HepG2 (cell line): Measurements from ENCODE around the gene MFSD6. TPM values are rescaled to one million over a fixed set of nuclear protein-coding genes. Genes with fewer than 3 reads are reported as not detected.

Experiments used
- AKAP8 ChIP-seq: sonication (generic); formaldehyde crosslinking; IDR thresholded peaks from 2 replicates; pipeline ENCODE4 v1.5.1; 2020; ENCODE audit warnings: mild to moderate bottlenecking, missing genetic modification reagents
- ARID2 ChIP-seq: sonication (generic); formaldehyde crosslinking; IDR thresholded peaks from 2 replicates; pipeline ENCODE4 v1.8.1; 2022; ENCODE audit warnings: mild to moderate bottlenecking, missing genetic modification reagents, borderline replicate concordance
- BCL3 ChIP-seq: sonication (generic); formaldehyde crosslinking; IDR thresholded peaks from 2 replicates; pipeline ENCODE4 v1.5.1; 2020; ENCODE audit warnings: mild to moderate bottlenecking, missing genetic modification reagents, moderate library complexity
- EP300 ChIP-seq, 3 experiments: sonication (generic) in 1 of 3; formaldehyde crosslinking in 1 of 3; IDR thresholded peaks; 2 replicates each; pipeline versions ENCODE4 v1.5.1 to v1.6.1; 2011 to 2020; ENCODE audit warnings: low read depth in 2 of 3, low read length in 2 of 3, borderline replicate concordance in 1 of 3, improper control_type of control experiment in 1 of 3, mild to moderate bottlenecking in 1 of 3, missing genetic modification reagents in 1 of 3, moderate library complexity in 1 of 3
- FOXP1 ChIP-seq, 2 experiments: fragments of 450-650 bp in 1 of 2; IDR thresholded peaks; 2 replicates each; pipeline ENCODE4 v1.6.1; 2017 to 2018; ENCODE audit warnings: antibody characterized with exemption in 1 of 2
- HES4 ChIP-seq: sonication (generic); formaldehyde crosslinking; IDR thresholded peaks from 2 replicates; pipeline ENCODE4 v1.9.0; 2021; ENCODE audit warnings: mild to moderate bottlenecking, missing genetic modification reagents, borderline replicate concordance
- KDM5B ChIP-seq: sonication (generic); formaldehyde crosslinking; IDR thresholded peaks from 2 replicates; pipeline ENCODE4 v1.4.0; 2020; ENCODE audit warnings: missing genetic modification reagents, mild to moderate bottlenecking, borderline replicate concordance
- NPAS2 ChIP-seq: sonication (generic); formaldehyde crosslinking; IDR thresholded peaks from 2 replicates; pipeline ENCODE4 v1.8.0; 2022; ENCODE audit warnings: mild to moderate bottlenecking, missing genetic modification reagents, borderline replicate concordance
- RAD21 ChIP-seq: fragments of 450-650 bp; formaldehyde crosslinking; IDR thresholded peaks from 2 replicates; pipeline ENCODE4 v1.5.0; 2020; ENCODE audit warnings: mild to moderate bottlenecking
- RFX1 ChIP-seq: fragments of 450-650 bp; IDR thresholded peaks from 2 replicates; pipeline ENCODE4 v1.6.1; 2017
- SRSF4 ChIP-seq: fragments of 200-400 bp; formaldehyde crosslinking; IDR thresholded peaks from one replicate; pipeline ENCODE4 v1.6.1; 2018; ENCODE audit warnings: mild to moderate bottlenecking, low read depth, low read length, moderate library complexity; ENCODE audit not compliant: poor library complexity, severe bottlenecking
- TBX2 ChIP-seq: sonication (generic); formaldehyde crosslinking; IDR thresholded peaks from 2 replicates; pipeline ENCODE4 v1.5.0; 2020; ENCODE audit warnings: missing genetic modification reagents, mild to moderate bottlenecking, borderline replicate concordance
- ZBTB3 ChIP-seq: sonication (generic); formaldehyde crosslinking; IDR thresholded peaks from 2 replicates; pipeline ENCODE4 v1.4.0; 2020; ENCODE audit warnings: low read depth, mild to moderate bottlenecking, moderate library complexity, missing genetic modification reagents, borderline replicate concordance
- ZBTB34 ChIP-seq: sonication (generic); formaldehyde crosslinking; IDR thresholded peaks from 2 replicates; pipeline ENCODE4 v1.8.0; 2022; ENCODE audit warnings: mild to moderate bottlenecking, missing genetic modification reagents
- ZNF30 ChIP-seq: sonication (generic); formaldehyde crosslinking; IDR thresholded peaks from 2 replicates; pipeline ENCODE4 v1.5.0; 2020; ENCODE audit warnings: mild to moderate bottlenecking, missing genetic modification reagents
- ZNF547 ChIP-seq: sonication (generic); formaldehyde crosslinking; IDR thresholded peaks from 2 replicates; pipeline ENCODE4 v1.5.1; 2020; ENCODE audit warnings: mild to moderate bottlenecking, missing genetic modification reagents
- ZNF556 ChIP-seq: sonication (generic); formaldehyde crosslinking; IDR thresholded peaks from 2 replicates; pipeline ENCODE4 v1.4.0; 2020; ENCODE audit warnings: mild to moderate bottlenecking, missing genetic modification reagents, borderline replicate concordance
- polyA plus RNA-seq, 8 experiments: library from polyadenylated mRNA; depleted of rRNA in 3 of 8; stranded (reverse) in 7 of 8; unstranded in 1 of 8; fragments of >200 nt; fragmentation: Illumina TruSeq in 4 of 8; extraction: Trizol in 4 of 8; gene quantifications; 2 replicates each; pipeline versions ENCODE4 v1.2.1 to v1.2.3, GENCODE V29; 2011 to 2016; ENCODE audit warnings: low read depth in 4 of 8, missing spikeins in 1 of 8, mixed read lengths in 1 of 8; ENCODE audit not compliant: insufficient read depth in 1 of 8
- total RNA-seq, 5 experiments: library from RNA; depleted of rRNA; stranded (reverse); fragments of >200 nt; fragmentation: Illumina TruSeq; extraction: Trizol; gene quantifications; 2 replicates each; pipeline ENCODE4 v1.2.3, GENCODE V29; 2016; ENCODE audit warnings: low read depth in 1 of 5
- TF ChIP-seq, protein P1 (sequence below): sonication (generic); formaldehyde crosslinking; IDR thresholded peaks from 2 replicates; pipeline ENCODE4 v1.8.0; 2023; ENCODE audit warnings: mild to moderate bottlenecking, missing genetic modification reagents
- TF ChIP-seq, protein P2 (sequence below): sonication (generic); formaldehyde crosslinking; IDR thresholded peaks from 2 replicates; pipeline ENCODE4 v1.9.0; 2021; ENCODE audit warnings: missing genetic modification reagents, borderline replicate concordance
- TF ChIP-seq, protein P3 (sequence below): sonication (generic); formaldehyde crosslinking; IDR thresholded peaks from 2 replicates; pipeline ENCODE4 v1.4.0; 2020; ENCODE audit warnings: mild to moderate bottlenecking, missing genetic modification reagents
- TF ChIP-seq, protein P4 (sequence below): sonication (generic); formaldehyde crosslinking; IDR thresholded peaks from 2 replicates; pipeline ENCODE4 v1.5.0; 2020; ENCODE audit warnings: missing genetic modification reagents

MFSD6 gene
- total and polyA plus RNA-seq, 2 of the 13 experiments (the other 11 are each of a cell fraction or from before 2014, with no cell fraction given): 0.92 to 1.4 TPM

DNA sequence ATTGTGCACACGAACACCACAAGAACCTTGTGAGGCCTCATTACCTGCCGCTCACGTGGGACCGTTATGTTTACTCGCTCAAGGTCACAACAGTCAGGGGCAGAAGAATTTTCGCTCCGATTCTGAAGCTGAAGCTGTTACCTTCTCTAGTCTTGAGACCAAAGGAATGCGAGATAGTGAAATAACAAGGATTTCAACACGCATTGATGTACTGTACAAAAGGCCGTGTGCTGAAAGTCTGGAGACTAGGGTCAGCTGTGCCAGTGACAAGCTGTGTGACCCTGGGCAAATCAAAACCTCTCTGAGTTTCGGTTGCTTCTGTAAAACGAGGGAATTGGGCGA, 125.8 kb downstream of the MFSD6 start (continued):
- TF ChIP-seq, protein P1, sequence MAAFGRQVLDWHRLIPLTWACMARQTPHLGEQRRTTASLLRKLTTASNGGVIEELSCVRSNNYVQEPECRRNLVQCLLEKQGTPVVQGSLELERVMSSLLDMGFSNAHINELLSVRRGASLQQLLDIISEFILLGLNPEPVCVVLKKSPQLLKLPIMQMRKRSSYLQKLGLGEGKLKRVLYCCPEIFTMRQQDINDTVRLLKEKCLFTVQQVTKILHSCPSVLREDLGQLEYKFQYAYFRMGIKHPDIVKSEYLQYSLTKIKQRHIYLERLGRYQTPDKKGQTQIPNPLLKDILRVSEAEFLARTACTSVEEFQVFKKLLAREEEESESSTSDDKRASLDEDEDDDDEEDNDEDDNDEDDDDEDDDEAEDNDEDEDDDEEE: no peak
- TF ChIP-seq RFX1 (no peak), KDM5B (CRISPR knock-in tag) (no peak), ZNF547 (no peak), ZNF556 (no peak), NPAS2 (CRISPR knock-in tag) (no peak), EP300 (IDR thresholded peaks at IDR 0.05; ENCODE audit: low read depth in 2 of 2, low read length in 2 of 2) (no peak; a peak in 1 of 4 replicates), EP300 (CRISPR knock-in tag; IDR thresholded peaks at IDR 0.05; ENCODE audit: borderline replicate concordance) (no peak), ZBTB3 (CRISPR knock-in tag) (no peak), SRSF4 (no peak), ARID2 (CRISPR knock-in tag) (no peak), ZBTB34 (CRISPR knock-in tag) (no peak; the same call in 1 of the 2 replicates), RAD21 (CRISPR knock-in tag) (no peak), FOXP1 (IDR thresholded peaks at IDR 0.05) (no peak), FOXP1 (CRISPR knock-in tag; IDR thresholded peaks at IDR 0.05) (peak; percentile 53), TBX2 (CRISPR knock-in tag) (no peak), ZNF30 (CRISPR knock-in tag) (no peak), AKAP8 (CRISPR knock-in tag) (no peak), BCL3 (CRISPR knock-in tag) (no peak), HES4 (CRISPR knock-in tag) (no peak)
- TF ChIP-seq, protein P2, sequence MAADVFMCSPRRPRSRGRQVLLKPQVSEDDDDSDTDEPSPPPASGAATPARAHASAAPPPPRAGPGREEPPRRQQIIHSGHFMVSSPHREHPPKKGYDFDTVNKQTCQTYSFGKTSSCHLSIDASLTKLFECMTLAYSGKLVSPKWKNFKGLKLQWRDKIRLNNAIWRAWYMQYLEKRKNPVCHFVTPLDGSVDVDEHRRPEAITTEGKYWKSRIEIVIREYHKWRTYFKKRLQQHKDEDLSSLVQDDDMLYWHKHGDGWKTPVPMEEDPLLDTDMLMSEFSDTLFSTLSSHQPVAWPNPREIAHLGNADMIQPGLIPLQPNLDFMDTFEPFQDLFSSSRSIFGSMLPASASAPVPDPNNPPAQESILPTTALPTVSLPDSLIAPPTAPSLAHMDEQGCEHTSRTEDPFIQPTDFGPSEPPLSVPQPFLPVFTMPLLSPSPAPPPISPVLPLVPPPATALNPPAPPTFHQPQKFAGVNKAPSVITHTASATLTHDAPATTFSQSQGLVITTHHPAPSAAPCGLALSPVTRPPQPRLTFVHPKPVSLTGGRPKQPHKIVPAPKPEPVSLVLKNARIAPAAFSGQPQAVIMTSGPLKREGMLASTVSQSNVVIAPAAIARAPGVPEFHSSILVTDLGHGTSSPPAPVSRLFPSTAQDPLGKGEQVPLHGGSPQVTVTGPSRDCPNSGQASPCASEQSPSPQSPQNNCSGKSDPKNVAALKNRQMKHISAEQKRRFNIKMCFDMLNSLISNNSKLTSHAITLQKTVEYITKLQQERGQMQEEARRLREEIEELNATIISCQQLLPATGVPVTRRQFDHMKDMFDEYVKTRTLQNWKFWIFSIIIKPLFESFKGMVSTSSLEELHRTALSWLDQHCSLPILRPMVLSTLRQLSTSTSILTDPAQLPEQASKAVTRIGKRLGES (CRISPR knock-in tag): no peak
- TF ChIP-seq, protein P3, sequence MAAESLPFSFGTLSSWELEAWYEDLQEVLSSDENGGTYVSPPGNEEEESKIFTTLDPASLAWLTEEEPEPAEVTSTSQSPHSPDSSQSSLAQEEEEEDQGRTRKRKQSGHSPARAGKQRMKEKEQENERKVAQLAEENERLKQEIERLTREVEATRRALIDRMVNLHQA (CRISPR knock-in tag): no peak
- TF ChIP-seq, protein P4, sequence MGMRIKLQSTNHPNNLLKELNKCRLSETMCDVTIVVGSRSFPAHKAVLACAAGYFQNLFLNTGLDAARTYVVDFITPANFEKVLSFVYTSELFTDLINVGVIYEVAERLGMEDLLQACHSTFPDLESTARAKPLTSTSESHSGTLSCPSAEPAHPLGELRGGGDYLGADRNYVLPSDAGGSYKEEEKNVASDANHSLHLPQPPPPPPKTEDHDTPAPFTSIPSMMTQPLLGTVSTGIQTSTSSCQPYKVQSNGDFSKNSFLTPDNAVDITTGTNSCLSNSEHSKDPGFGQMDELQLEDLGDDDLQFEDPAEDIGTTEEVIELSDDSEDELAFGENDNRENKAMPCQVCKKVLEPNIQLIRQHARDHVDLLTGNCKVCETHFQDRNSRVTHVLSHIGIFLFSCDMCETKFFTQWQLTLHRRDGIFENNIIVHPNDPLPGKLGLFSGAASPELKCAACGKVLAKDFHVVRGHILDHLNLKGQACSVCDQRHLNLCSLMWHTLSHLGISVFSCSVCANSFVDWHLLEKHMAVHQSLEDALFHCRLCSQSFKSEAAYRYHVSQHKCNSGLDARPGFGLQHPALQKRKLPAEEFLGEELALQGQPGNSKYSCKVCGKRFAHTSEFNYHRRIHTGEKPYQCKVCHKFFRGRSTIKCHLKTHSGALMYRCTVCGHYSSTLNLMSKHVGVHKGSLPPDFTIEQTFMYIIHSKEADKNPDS (CRISPR knock-in tag): no peak
